Epithelial cell of proximal tubule (primary cell): ENCODE data around the gene KLHL3. TPM values are rescaled to one million over a fixed set of nuclear protein-coding genes. Genes with fewer than 3 reads are reported as not detected.

Experiments used
- DNase-seq: peaks from one replicate; pipeline ENCODE4 v3.0.0-alpha.2; 2011; ENCODE audit warnings: low read depth
- H3K4me3 ChIP-seq: 2 replicates; pipeline ENCODE4 v1.5.1; 2011; ENCODE audit warnings: low read depth, mild to moderate bottlenecking, low read length
- total RNA-seq: library from RNA; depleted of rRNA; stranded (reverse); fragments of >200 nt; gene quantifications from 2 replicates; pipeline ENCODE4 v1.2.3, GENCODE V29; 2015
- TF ChIP-seq, protein P1 (sequence below): conservative IDR thresholded peaks from 2 replicates; pipeline ENCODE4 v1.5.1; 2012; ENCODE audit warnings: low read depth, mild to moderate bottlenecking, low read length

The KLHL3 gene
- total RNA-seq, 1 donor from 2014 or later, result 1.1 TPM

DNA sequence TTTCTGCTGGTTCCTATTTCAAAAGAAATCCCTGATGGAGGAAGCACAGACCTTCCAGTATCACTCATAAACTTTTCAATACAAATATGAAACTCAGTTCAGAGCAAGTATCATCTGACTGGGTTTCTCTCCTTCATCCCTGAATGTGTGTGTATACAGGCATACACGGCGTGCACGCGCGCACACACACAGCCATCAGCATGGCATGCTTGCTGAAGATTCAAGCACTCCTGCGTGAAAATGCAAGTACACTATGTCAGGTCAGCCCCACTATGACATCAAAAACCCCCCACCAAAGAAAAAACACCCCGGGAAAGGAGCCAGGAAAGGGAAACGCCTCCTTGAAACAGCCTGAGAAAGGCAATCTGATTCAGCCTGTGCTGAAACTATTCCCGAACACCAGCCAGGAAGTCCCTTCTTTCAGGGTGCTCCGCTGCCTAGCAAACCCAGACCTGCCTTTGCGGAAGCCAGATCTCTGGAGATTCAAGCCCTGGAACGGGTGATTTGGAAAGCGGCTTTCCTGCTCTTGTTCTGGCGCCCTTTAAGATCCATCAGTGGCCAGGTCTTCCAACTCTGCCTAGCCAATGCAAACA lies 831 bp downstream of the KLHL3 start:
- DNase-seq, result no peak
- TF ChIP-seq, protein P1, sequence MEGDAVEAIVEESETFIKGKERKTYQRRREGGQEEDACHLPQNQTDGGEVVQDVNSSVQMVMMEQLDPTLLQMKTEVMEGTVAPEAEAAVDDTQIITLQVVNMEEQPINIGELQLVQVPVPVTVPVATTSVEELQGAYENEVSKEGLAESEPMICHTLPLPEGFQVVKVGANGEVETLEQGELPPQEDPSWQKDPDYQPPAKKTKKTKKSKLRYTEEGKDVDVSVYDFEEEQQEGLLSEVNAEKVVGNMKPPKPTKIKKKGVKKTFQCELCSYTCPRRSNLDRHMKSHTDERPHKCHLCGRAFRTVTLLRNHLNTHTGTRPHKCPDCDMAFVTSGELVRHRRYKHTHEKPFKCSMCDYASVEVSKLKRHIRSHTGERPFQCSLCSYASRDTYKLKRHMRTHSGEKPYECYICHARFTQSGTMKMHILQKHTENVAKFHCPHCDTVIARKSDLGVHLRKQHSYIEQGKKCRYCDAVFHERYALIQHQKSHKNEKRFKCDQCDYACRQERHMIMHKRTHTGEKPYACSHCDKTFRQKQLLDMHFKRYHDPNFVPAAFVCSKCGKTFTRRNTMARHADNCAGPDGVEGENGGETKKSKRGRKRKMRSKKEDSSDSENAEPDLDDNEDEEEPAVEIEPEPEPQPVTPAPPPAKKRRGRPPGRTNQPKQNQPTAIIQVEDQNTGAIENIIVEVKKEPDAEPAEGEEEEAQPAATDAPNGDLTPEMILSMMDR, result no peak
- peak overlapping the region; percentile 43 for H3K4me3 ChIP-seq

DNA sequence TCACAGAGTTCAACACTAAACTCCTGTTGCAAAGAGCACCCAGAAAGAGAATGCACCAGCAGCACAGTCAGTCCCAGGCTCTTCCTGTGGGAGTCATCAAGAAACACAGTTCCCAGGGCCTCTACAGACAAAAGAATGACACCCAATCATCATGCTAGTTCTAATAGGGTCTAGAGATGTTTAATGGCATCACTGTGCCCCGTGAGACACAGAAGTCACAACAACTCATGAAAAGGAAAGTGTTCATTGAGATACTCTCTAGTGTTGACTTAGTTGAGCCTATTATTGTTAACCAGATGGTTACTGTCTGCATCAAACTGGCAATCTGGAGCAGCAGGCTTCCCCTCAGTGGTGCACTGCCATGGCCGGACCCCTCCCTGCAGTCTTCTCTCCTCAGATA lies 1.6 kb downstream of the KLHL3 start:
- H3K4me3 ChIP-seq, result no peak overlapping the region
- DNase-seq, result no peak

DNA sequence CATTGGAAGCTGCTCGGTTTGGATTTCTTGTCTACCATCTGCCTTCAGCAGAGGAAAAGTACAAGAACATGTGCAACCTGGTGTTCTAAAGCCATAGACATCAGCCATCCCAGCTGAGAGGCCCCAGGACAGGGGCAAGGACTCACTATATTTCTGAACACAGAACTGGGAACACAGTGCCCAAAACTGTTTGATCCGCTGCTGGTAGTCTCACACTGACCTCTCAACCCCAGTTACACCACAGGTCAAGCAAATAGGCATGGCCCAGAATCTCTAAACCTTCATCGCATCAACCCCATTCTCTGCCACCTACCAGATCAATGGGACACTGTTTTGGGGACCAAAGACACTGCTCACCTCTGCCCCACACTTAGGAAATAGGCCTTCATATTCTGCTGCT lies 2.0 kb downstream of the KLHL3 start:
- TF ChIP-seq, protein P1, result no peak
- DNase-seq, result no peak
- H3K4me3 ChIP-seq, result no peak overlapping the region

More for the DNA sequence above, 1.6 kb downstream of the KLHL3 start:
- TF ChIP-seq, protein P1, result no peak

DNA sequence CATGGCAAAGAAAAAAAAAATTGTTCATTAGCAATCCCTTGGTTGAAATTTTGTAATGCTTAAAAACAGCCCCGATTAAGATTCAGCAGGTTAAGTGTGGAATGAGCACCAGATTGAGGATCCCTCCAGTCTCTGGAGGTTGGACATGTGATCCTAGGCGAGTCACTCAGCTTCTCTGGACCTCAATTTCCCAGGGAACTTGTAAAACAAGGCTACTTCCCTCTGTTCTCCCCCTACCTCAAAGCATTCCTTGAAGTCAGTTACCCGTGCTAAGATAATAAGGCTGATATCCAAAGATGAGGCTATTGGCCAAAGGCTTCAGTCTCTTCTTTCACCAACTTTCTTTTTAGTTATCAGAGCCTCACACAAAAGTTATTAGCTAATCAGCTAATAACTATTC lies 2.9 kb downstream of the KLHL3 start:
- TF ChIP-seq, protein P1, result no peak
- no peak overlapping the region for H3K4me3 ChIP-seq
- DNase-seq, result no peak

DNA sequence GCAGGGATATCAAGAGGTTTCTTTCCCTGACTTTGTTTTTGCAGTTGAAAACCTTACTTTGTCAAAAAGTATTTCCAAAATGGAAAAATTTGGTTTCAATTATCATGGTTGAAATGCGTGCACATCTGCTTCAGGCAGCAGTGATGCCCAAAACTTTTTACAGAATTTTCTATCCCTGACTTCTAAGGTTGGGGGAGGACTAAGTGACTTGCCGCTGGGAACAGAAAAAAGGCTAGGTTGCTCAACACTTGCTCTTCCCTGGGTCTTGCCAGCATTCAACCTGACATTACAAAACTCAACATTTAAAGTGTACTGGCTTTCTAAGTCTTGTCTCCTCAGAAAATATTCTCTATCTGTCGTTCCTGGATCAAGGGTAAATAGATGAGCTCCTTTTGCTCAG lies 4.7 kb downstream of the KLHL3 start:
- H3K4me3 ChIP-seq, result no peak overlapping the region
- TF ChIP-seq, protein P1, result no peak
- no peak for DNase-seq

DNA sequence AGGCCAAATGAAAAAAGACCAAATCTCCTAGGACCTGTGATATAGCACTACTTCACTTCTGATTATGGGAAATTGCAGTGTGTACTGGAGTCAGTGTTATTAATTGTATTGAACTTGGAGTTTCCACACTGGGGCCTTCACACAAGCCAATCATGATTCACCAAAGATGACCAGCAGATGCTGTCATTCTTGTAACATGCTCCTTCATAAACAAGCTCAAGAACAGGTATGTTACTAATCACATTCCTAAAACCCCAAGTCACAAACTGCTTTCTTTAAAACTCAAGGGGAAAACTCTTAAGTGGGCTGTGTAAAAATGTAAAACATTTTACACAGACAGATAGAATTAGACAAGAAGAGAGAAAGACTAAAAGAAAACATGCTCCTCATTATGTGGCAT lies 5.6 kb downstream of the KLHL3 start:
- TF ChIP-seq, protein P1, result no peak
- no peak for DNase-seq

DNA sequence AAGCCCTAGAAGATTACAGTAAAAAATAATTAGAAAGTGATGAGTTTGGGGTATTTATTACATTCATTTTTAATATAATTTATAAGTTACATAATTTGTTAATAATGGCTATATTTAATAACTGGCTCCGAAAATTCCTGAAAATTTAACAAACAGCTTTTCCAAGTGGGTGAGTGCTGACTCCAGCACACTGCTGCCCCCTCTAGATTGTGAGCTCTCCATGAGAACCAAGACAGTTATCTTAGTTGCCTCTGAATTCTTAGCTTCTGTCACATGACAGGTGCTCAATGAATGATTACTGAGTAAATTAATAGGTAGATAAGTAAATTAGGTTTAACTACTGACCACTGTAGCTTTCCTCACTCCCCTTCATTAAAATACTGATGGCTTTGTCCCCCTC lies 7.8 kb downstream of the KLHL3 start:
- DNase-seq, result no peak
- TF ChIP-seq, protein P1, result peak; percentile 51
- H3K4me3 ChIP-seq, result no peak overlapping the region

More for the DNA sequence above, 5.6 kb downstream of the KLHL3 start:
- no peak overlapping the region for H3K4me3 ChIP-seq
